Measurements from ENCODE around the gene RXFP4. TPM values are rescaled to one million over a fixed set of nuclear protein-coding genes. Genes with fewer than 3 reads are reported as not detected.

The RXFP4 gene
- total RNA-seq, 1 experiment from 2014 or later: not detected

DNA sequence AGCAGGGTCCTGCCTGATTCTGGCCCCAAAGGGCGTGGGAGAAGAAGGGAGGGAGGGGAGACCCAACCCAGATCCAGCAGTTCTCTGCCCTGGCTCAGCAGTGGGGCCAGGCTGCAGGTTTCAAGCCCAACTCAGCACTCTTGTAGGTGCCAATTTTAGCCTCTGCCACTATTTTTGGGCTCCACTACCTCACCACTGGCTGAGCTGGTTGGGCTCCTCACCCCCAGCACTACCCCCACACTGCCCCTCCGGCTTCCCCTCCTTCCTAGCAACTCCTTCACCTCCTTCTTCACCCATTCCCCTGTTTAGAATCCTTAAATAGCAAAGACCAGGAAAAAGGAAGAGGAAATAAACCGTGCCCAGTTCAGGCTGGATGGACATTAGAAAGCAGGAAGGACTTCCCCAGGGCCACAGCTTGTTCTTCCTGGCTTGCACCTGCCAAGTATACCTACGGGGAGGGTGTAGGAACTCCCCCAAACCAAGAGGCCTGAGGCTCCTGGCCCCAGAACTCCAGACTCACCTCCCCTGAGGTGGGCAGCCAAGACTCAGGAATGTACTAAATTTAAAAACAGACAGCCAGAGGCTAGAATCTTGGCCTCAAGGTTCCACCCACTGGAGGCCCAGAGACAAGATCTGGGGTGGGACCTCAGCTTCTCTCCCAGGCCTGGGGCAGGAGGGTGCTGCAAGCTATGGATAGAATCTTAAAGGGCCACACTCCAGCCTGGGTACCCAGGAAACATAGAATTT lies 38.3 kb downstream of the RXFP4 start:
- H3K27me3 Mint-ChIP-seq (ENCODE audit: insufficient read depth, unreplicated experiment): no peaks in the 10 kb centered on the region
- BruUV-seq (replicated peaks): no TSS peak
- peak overlapping the region; percentile 82 for H3K4me3 Mint-ChIP-seq (ENCODE audit: unreplicated experiment)
- peak overlapping the region; percentile 50 for H3K27ac Mint-ChIP-seq (ENCODE audit: unreplicated experiment)
- peaks cover 46% of the 10 kb centered on the region for H3K4me1 Mint-ChIP-seq (ENCODE audit: low read depth, unreplicated experiment)
- H3K4me1 ChIP-seq: peaks cover 41% of the 10 kb centered on the region
- no peak for DNase-seq
- ChIA-PET POLR2A (no interaction called here), CTCF (interaction anchor here (1.5 kb wide), 1 partner anchor 10 kb away, joined by 7 read pairs; no protein-coding TSS in a partner anchor)
- no peaks in the 10 kb centered on the region for H3K27me3 ChIP-seq (replicated peaks; ENCODE audit: control insufficient read depth, insufficient read depth, low read length)
- no peaks in the 10 kb centered on the region for H3K9me3 Mint-ChIP-seq (ENCODE audit: unreplicated experiment)
- H3K36me3 Mint-ChIP-seq (ENCODE audit: insufficient read depth, unreplicated experiment): peaks cover 6% of the 10 kb centered on the region
- no peaks in the 10 kb centered on the region; the same call in 1 of the 2 replicates for H3K36me3 ChIP-seq (ENCODE audit: control insufficient read depth, insufficient read depth, low read length)
- intact Hi-C loops (cut with micrococcal nuclease; ENCODE audit: unreplicated experiment): loop anchor here (1.0 to 2.0 kb wide), 2 partner anchors 41 kb away; partner anchors contain the start of gene SSR2
- peak overlapping the region; percentile 99 for H3K4me3 ChIP-seq (ENCODE audit: low read depth, low read length)
- TF ChIP-seq, protein P1, sequence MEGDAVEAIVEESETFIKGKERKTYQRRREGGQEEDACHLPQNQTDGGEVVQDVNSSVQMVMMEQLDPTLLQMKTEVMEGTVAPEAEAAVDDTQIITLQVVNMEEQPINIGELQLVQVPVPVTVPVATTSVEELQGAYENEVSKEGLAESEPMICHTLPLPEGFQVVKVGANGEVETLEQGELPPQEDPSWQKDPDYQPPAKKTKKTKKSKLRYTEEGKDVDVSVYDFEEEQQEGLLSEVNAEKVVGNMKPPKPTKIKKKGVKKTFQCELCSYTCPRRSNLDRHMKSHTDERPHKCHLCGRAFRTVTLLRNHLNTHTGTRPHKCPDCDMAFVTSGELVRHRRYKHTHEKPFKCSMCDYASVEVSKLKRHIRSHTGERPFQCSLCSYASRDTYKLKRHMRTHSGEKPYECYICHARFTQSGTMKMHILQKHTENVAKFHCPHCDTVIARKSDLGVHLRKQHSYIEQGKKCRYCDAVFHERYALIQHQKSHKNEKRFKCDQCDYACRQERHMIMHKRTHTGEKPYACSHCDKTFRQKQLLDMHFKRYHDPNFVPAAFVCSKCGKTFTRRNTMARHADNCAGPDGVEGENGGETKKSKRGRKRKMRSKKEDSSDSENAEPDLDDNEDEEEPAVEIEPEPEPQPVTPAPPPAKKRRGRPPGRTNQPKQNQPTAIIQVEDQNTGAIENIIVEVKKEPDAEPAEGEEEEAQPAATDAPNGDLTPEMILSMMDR (IDR thresholded peaks at IDR 0.05; ENCODE audit: insufficient read depth in 1 of 2, low read depth in 1 of 2, low read length in 1 of 2, severe bottlenecking in 1 of 2, unreplicated experiment in 1 of 2): no peak
- no peaks in the 10 kb centered on the region for H3K9me3 ChIP-seq

DNA sequence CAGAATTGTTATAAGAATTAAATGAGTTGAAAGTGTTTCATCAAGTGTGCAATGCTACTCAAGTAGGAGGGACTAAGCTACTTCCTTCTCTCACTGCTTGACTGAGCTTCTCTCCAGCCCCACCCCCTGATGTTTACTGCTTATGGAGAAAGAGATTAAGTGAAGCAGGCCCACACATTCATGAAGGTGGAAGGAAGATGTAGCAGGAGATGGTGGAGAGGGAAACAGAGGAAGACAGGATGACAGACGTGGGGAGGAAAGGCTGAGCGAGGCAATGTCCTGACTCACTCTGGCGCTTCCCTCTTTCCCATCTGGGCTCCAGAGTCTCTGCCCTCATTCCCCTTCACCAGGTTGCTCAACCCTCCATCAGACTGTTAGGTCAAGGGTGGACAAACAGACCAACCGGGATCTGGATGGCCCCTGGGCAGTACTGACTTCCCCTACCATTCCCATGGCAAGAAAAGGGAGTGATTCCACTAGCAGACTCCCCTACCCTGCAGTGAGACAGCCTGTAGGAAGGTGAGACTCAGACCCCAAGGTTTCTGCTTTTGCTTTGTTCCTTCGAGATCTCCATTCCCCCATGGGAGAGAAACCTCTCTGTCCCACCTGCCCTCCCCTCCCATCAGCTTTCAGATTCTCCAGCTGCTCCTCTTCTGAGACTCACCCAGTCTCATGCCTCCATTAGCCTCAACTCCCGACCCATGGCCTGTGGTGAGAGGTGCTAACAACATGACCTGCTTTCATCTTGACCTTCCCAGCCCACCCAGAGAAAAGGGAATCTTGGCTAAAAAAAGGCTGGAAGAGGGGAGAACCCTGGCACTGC lies 40.0 kb downstream of the RXFP4 start:
- H3K27ac Mint-ChIP-seq (ENCODE audit: unreplicated experiment): no peak overlapping the region
- H3K27me3 ChIP-seq (replicated peaks; ENCODE audit: control insufficient read depth, insufficient read depth, low read length): no peaks in the 10 kb centered on the region
- ChIA-PET POLR2A (no interaction called here), CTCF (interaction anchor here (0.6 kb wide), 1 partner anchor 136 kb away, joined by 8 read pairs; no protein-coding TSS in a partner anchor)
- H3K9me3 Mint-ChIP-seq (ENCODE audit: unreplicated experiment): no peaks in the 10 kb centered on the region
- H3K4me3 ChIP-seq (ENCODE audit: low read depth, low read length): no peak overlapping the region
- intact Hi-C loops (cut with micrococcal nuclease; ENCODE audit: unreplicated experiment): no loop called here
- BruUV-seq (replicated peaks): no TSS peak
- no peaks in the 10 kb centered on the region for H3K27me3 Mint-ChIP-seq (ENCODE audit: insufficient read depth, unreplicated experiment)
- H3K4me1 ChIP-seq: peaks cover 30% of the 10 kb centered on the region
- H3K9me3 ChIP-seq: no peaks in the 10 kb centered on the region
- H3K4me1 Mint-ChIP-seq (ENCODE audit: low read depth, unreplicated experiment): peaks cover 32% of the 10 kb centered on the region
- H3K36me3 Mint-ChIP-seq (ENCODE audit: insufficient read depth, unreplicated experiment): no peaks in the 10 kb centered on the region
- H3K36me3 ChIP-seq (ENCODE audit: control insufficient read depth, insufficient read depth, low read length): no peaks in the 10 kb centered on the region; the same call in 1 of the 2 replicates
- TF ChIP-seq, protein P1 (IDR thresholded peaks at IDR 0.05; ENCODE audit: insufficient read depth in 1 of 2, low read depth in 1 of 2, low read length in 1 of 2, severe bottlenecking in 1 of 2, unreplicated experiment in 1 of 2): no peak
- no peak for DNase-seq
- H3K4me3 Mint-ChIP-seq (ENCODE audit: unreplicated experiment): no peak overlapping the region

DNA sequence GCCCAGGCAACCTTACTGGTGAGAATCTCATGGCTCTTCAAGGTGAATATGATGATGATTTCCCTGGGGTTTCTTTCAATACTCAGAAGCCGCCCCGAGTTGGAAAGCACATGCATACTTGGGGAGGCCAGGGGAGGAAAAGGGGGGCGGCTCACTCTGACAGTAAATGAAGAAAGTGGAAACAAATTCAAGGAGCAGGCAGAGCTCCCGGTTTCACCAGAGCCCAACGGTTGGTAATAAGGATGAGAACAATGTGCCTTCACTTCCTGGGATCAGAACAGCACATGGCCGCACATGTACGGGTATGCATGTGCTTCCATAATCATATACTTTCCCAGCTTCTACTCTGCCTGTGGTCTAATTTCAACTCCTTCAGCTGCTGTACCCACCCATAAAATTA lies 40.7 kb downstream of the RXFP4 start:
- no peaks in the 10 kb centered on the region for H3K36me3 ChIP-seq (ENCODE audit: control insufficient read depth, insufficient read depth, low read length)
- ChIA-PET CTCF (interaction anchor here (3.0 kb wide), 1 partner anchor 44 kb away, joined by 18 read pairs; no protein-coding TSS in a partner anchor), POLR2A (no interaction called here)
- BruUV-seq (replicated peaks): no TSS peak
- H3K4me1 ChIP-seq: peaks cover 24% of the 10 kb centered on the region
- Mint-ChIP-seq H3K9me3 (ENCODE audit: unreplicated experiment) (no peaks in the 10 kb centered on the region), H3K27me3 (ENCODE audit: insufficient read depth, unreplicated experiment) (no peaks in the 10 kb centered on the region), H3K4me3 (ENCODE audit: unreplicated experiment) (no peak overlapping the region), H3K36me3 (ENCODE audit: insufficient read depth, unreplicated experiment) (no peaks in the 10 kb centered on the region), H3K4me1 (ENCODE audit: low read depth, unreplicated experiment) (peaks cover 26% of the 10 kb centered on the region), H3K27ac (ENCODE audit: unreplicated experiment) (peak overlapping the region; percentile 23)
- H3K27me3 ChIP-seq (replicated peaks; ENCODE audit: control insufficient read depth, insufficient read depth, low read length): no peaks in the 10 kb centered on the region
- no peaks in the 10 kb centered on the region for H3K9me3 ChIP-seq
- H3K4me3 ChIP-seq (ENCODE audit: low read depth, low read length): no peak overlapping the region
- intact Hi-C loops (cut with micrococcal nuclease; ENCODE audit: unreplicated experiment): no loop called here
- DNase-seq: no peak
- TF ChIP-seq, protein P1 (IDR thresholded peaks at IDR 0.05; ENCODE audit: insufficient read depth in 1 of 2, low read depth in 1 of 2, low read length in 1 of 2, severe bottlenecking in 1 of 2, unreplicated experiment in 1 of 2): no peak

All from Caco-2 (cell line).